Smooth muscle cell (in vitro differentiated cells): ENCODE results near the gene HRH2. TPM values are rescaled to one million over a fixed set of nuclear protein-coding genes. Genes with fewer than 3 reads are reported as not detected.

ENCODE experiments used
- DNase-seq: peaks from one replicate; lab custom pipeline; 2025; ENCODE audit not compliant: unreplicated experiment; lab: John Stamatoyannopoulos, UW
- H2AFZ ChIP-seq: fragments of 200-600 bp; sonication (generic); 2 replicates; pipeline ENCODE4 v1.6.0; 2016; ENCODE audit warnings: antibody characterized with exemption, low read depth, mild to moderate bottlenecking
- H3F3A ChIP-seq: fragments of 200-600 bp; sonication (generic); 2 replicates; pipeline ENCODE4 v1.6.0; 2017; ENCODE audit warnings: antibody characterized with exemption, low read depth
- H3K27ac ChIP-seq: fragments of 200-600 bp; sonication (generic); 2 replicates; pipeline ENCODE4 v1.5.1; 2016; ENCODE audit warnings: low read depth, mild to moderate bottlenecking
- H3K27me3 ChIP-seq: fragments of 200-600 bp; sonication (generic); 2 replicates; pipeline ENCODE4 v1.6.1; 2016; ENCODE audit warnings: low read depth, mild to moderate bottlenecking
- H3K36me3 ChIP-seq: fragments of 200-600 bp; sonication (generic); 2 replicates; pipeline ENCODE4 v1.5.1; 2016; ENCODE audit warnings: low read depth
- H3K4me1 ChIP-seq: fragments of 200-600 bp; sonication (generic); 2 replicates; pipeline ENCODE4 v1.5.1; 2016; ENCODE audit warnings: low read depth
- H3K4me2 ChIP-seq: fragments of 200-600 bp; sonication (generic); 2 replicates; pipeline ENCODE4 v1.6.0; 2016; ENCODE audit warnings: mild to moderate bottlenecking
- H3K4me3 ChIP-seq: fragments of 200-600 bp; sonication (generic); 2 replicates; pipeline ENCODE4 v1.5.1; 2016; ENCODE audit warnings: mild to moderate bottlenecking
- H3K79me2 ChIP-seq: fragments of 200-600 bp; sonication (generic); 2 replicates; pipeline ENCODE4 v1.6.0; 2016; ENCODE audit warnings: low read depth, mild to moderate bottlenecking
- H3K9ac ChIP-seq: fragments of 200-600 bp; sonication (generic); 2 replicates; pipeline ENCODE4 v1.6.0; 2016; ENCODE audit warnings: low read depth
- H3K9me3 ChIP-seq: fragments of 200-600 bp; sonication (generic); replicated peaks from 2 replicates; pipeline ENCODE4 v1.5.1; 2016; ENCODE audit warnings: low read depth
- H4K20me1 ChIP-seq: fragments of 200-600 bp; sonication (generic); 2 replicates; pipeline ENCODE4 v1.6.0; 2016; ENCODE audit warnings: low read depth
- CTCF ChIP-seq: fragments of 200-600 bp; sonication (generic); IDR thresholded peaks from 2 replicates; pipeline ENCODE4 v1.5.1; 2017; ENCODE audit warnings: borderline replicate concordance, mild to moderate bottlenecking, antibody characterized with exemption; ENCODE audit not compliant: insufficient read depth, poor library complexity, severe bottlenecking
- WGBS: methylation state at CpG from one replicate; pipeline ENCODE4 v1.1.7; 2016; ENCODE audit warnings: low lambda C conversion rate; 5-methylcytosine and 5-hydroxymethylcytosine counted together
- polyA plus RNA-seq: library from polyadenylated mRNA; unstranded; fragments of >200 nt; fragmentation: Nextera tagmentation; extraction: Ambion mirVana; gene quantifications from 2 replicates; pipeline ENCODE4 v1.2.1, GENCODE V29; 2016
- total RNA-seq: library from RNA; depleted of rRNA; stranded (reverse); fragments of >200 nt; gene quantifications from 2 replicates; pipeline ENCODE4 v1.2.3, GENCODE V29; 2014

HRH2 gene
- total and polyA plus RNA-seq, 2 experiments from 2014 or later = 0.57 to 0.63 TPM

- no peak for DNase-seq
- TF ChIP-seq CTCF = no peak
- Histone ChIP-seq H4K20me1 (no peaks in the 10 kb centered on the region), H3K36me3 (no peaks in the 10 kb centered on the region), H3K79me2 (no peaks in the 10 kb centered on the region), H3K9ac (no peak overlapping the region), H3K4me3 (no peak overlapping the region), H3K27me3 (peaks cover 11% of the 10 kb centered on the region), H2AFZ (no peak overlapping the region), H3K9me3 (no peaks in the 10 kb centered on the region), H3K27ac (no peak overlapping the region), H3K4me1 (no peaks in the 10 kb centered on the region), H3F3A (no peaks in the 10 kb centered on the region), H3K4me2 (no peak overlapping the region)
- 83% methylated on average over 7 of the region's 7 CpGs for WGBS
Observed at GRCh38 chr5:175680463-175680862, 22.6 kb downstream of the HRH2 start.

GRCh38 chr5:175681045-175681967 lies 23.4 kb downstream of the HRH2 start:
- 91% methylated on average over 21 of the region's 21 CpGs for WGBS
- H3K9me3 ChIP-seq = no peaks in the 10 kb centered on the region
- no peak overlapping the region for H3K4me2 ChIP-seq
- no peak overlapping the region for H2AFZ ChIP-seq
- TF ChIP-seq CTCF = no peak
- no peaks in the 10 kb centered on the region for H3K36me3 ChIP-seq
- DNase-seq = no peak
- H3K79me2 ChIP-seq = no peaks in the 10 kb centered on the region
- H3F3A ChIP-seq = no peaks in the 10 kb centered on the region
- H3K4me3 ChIP-seq = no peak overlapping the region
- no peaks in the 10 kb centered on the region for H4K20me1 ChIP-seq
- H3K27me3 ChIP-seq = peaks cover 11% of the 10 kb centered on the region
- no peaks in the 10 kb centered on the region for H3K4me1 ChIP-seq
- no peak overlapping the region for H3K9ac ChIP-seq
- H3K27ac ChIP-seq = no peak overlapping the region

GRCh38 chr5:175681968-175682340 lies 24.1 kb downstream of the HRH2 start:
- no peak for TF ChIP-seq CTCF
- Histone ChIP-seq H3K9me3 (no peaks in the 10 kb centered on the region), H3K4me2 (no peak overlapping the region), H3K4me1 (no peaks in the 10 kb centered on the region), H2AFZ (no peak overlapping the region), H3K27ac (no peak overlapping the region), H3K4me3 (no peak overlapping the region), H3K27me3 (peaks cover 11% of the 10 kb centered on the region), H4K20me1 (no peaks in the 10 kb centered on the region), H3K9ac (no peak overlapping the region), H3K36me3 (no peaks in the 10 kb centered on the region), H3K79me2 (no peaks in the 10 kb centered on the region), H3F3A (no peaks in the 10 kb centered on the region)
- no peak for DNase-seq
- 93% methylated on average over 12 of the region's 12 CpGs for WGBS

GRCh38 chr5:175682664-175683063 lies 24.8 kb downstream of the HRH2 start:
- 92% methylated on average over 8 of the region's 8 CpGs for WGBS
- DNase-seq = no peak
- no peak overlapping the region for H3K4me2 ChIP-seq
- no peak overlapping the region for H3K4me3 ChIP-seq
- no peaks in the 10 kb centered on the region for H3K79me2 ChIP-seq
- H4K20me1 ChIP-seq = no peaks in the 10 kb centered on the region
- H2AFZ ChIP-seq = no peak overlapping the region
- no peaks in the 10 kb centered on the region for H3K36me3 ChIP-seq
- TF ChIP-seq CTCF = no peak
- H3K9ac ChIP-seq = no peak overlapping the region
- H3K27ac ChIP-seq = no peak overlapping the region
- no peaks in the 10 kb centered on the region for H3F3A ChIP-seq
- H3K27me3 ChIP-seq = peaks cover 11% of the 10 kb centered on the region
- no peaks in the 10 kb centered on the region for H3K9me3 ChIP-seq
- no peaks in the 10 kb centered on the region for H3K4me1 ChIP-seq
